Activated CD8-positive, alpha-beta memory T cell treated with anti-CD3 and anti-CD28 coated beads for 1 hour (primary cell): ENCODE measurements around the gene CREB3.

ENCODE experiments used
- DNase-seq, 2 donors: peaks; one replicate each; pipeline ENCODE4 v3.0.0-alpha.2; 2020; ENCODE audit warnings: low read depth in 1 of 2; ENCODE audit errors: extremely low read depth in 1 of 2

CREB3 gene

GRCh38 chr9:35748242-35748857 lies 15.9 kb downstream of the CREB3 start:
- DNase-seq, result no peak

GRCh38 chr9:35748858-35749514 lies 16.5 kb downstream of the CREB3 start, which contains the start of the genes GBA2 and RGP1:
Gene GBA2 (minus strand): TSS chr9:35749228. CDS start chr9:35748704, 524 bp downstream.
Gene RGP1 (plus strand): TSS chr9:35749287. CDS start chr9:35749756, 469 bp downstream.
- peak in 1 of 2 donors; percentile 45 for DNase-seq

- DNase-seq, result peak in 1 of 2 donors; percentile 30
These were observed 17.2 kb downstream of the CREB3 start for GRCh38 chr9:35749515-35750255.

- DNase-seq, result no peak
These were observed 17.7 kb downstream of the CREB3 start for GRCh38 chr9:35750256-35750531.

- DNase-seq, result no peak
These were observed 21.0 kb downstream of the CREB3 start for GRCh38 chr9:35753466-35753865.

GRCh38 chr9:35754264-35754663 lies 21.8 kb downstream of the CREB3 start, which contains the start of gene MSMP:
Gene MSMP (minus strand): TSS chr9:35754276. CDS start chr9:35754129, 147 bp downstream.
- no peak for DNase-seq

GRCh38 chr9:35755071-35755470 lies 22.6 kb downstream of the CREB3 start:
- no peak for DNase-seq

GRCh38 chr9:35756275-35757225 lies 24.1 kb downstream of the CREB3 start:
- peak; percentile 46 to 65 for DNase-seq

GRCh38 chr9:35757226-35757891 lies 24.9 kb downstream of the CREB3 start:
- no peak for DNase-seq

- no peak for DNase-seq
These were observed 25.4 kb downstream of the CREB3 start for GRCh38 chr9:35757892-35758275.

GRCh38 chr9:35758475-35759050 lies 26.1 kb downstream of the CREB3 start:
- DNase-seq, result no peak

- DNase-seq, result no peak
These were observed 27.3 kb downstream of the CREB3 start for GRCh38 chr9:35759795-35760194.

- DNase-seq, result no peak
These were observed 28.2 kb downstream of the CREB3 start for GRCh38 chr9:35760651-35761050.

GRCh38 chr9:35763181-35763580 lies 30.7 kb downstream of the CREB3 start:
- no peak for DNase-seq

GRCh38 chr9:35763803-35764202 lies 31.3 kb downstream of the CREB3 start:
- no peak for DNase-seq

GRCh38 chr9:35766997-35767396 lies 34.5 kb downstream of the CREB3 start:
- no peak for DNase-seq

- DNase-seq, result no peak
These were observed 35.0 kb downstream of the CREB3 start for GRCh38 chr9:35767458-35767857.

- DNase-seq, result no peak
These were observed 37.3 kb downstream of the CREB3 start for GRCh38 chr9:35769763-35770162.

GRCh38 chr9:35771075-35771433 lies 38.6 kb downstream of the CREB3 start:
- DNase-seq, result no peak

- no peak for DNase-seq
These were observed 39.1 kb downstream of the CREB3 start for GRCh38 chr9:35771534-35771933.
